GM19463 (cell line): Measurements from ENCODE around the gene HK1.
A peak's percentile ranks its signal among the peaks of the same experiment; 100 is the strongest.
"Not testable (repeated sequence)": the region's sequence is repeated elsewhere in the genome, so short reads cannot be mapped to it uniquely, and the experiment has no call there.

Experiments used
- ATAC-seq: cut with Tn5 transposase; IDR thresholded peaks from one replicate; pipeline ENCODE4 v1.9.1; 2021; ENCODE audit warnings: mild to moderate bottlenecking, moderate library complexity; ENCODE audit not compliant: unreplicated experiment

The HK1 gene

DNA sequence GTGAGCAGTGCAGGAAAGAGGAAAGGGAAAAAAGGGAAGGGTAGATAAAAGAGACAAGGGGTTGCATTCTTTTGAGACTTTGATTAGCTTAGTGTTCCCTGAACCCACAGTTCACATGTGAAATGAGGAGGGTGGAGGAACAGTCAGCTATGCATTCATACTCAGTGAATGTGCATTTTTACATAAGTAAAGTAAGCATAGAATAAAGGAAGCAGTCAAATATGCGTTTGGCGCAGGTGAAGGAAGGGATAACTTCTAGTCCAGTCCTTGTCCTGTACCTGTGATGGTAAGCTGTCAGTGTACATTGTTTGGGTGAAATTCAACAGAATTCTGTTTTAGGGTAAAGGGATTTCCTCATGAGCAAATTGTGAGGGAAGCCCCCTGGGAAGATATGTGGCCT lies 28.1 kb downstream of the HK1 start:
- ATAC-seq, result no peak

DNA sequence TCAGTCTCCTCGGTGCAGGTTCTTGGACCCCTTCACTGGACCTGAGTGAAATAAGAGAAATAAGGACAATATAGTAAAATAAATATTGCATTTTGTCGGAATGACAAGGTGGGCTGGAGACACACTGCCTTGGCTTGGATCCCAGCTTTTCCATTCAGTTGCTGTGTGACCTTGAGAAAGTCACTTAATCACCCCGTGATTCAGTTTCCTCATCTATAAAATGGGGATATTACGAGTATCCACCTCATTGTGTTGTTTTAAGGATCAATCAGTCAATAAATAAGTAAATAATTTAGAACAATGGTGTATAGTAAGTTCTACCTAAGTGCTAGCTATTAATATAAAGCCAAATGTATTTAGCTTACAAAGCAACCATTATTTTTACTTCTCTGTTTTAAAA lies 29.1 kb downstream of the HK1 start:
- ATAC-seq, result no peak

DNA sequence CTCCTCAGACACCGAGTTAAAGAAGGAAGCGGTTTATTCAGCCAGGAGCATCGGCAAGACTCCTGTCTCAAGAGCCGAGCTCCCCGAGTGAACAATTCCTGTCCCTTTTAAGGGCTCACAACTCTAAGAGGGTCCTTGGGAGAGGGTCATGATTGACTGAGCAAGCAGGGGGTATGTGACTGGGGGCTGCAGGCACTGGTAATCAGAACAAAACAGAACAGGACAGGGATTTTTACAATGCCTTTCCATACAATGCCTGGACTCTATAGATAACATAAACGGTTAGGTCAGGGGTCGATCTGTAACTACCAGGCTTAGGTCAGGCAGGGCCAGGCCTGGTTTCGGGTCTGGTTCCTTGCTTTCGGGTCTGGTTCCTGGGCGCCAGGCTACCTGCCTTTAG lies 30.0 kb downstream of the HK1 start:
- ATAC-seq, result not testable (repeated sequence)

DNA sequence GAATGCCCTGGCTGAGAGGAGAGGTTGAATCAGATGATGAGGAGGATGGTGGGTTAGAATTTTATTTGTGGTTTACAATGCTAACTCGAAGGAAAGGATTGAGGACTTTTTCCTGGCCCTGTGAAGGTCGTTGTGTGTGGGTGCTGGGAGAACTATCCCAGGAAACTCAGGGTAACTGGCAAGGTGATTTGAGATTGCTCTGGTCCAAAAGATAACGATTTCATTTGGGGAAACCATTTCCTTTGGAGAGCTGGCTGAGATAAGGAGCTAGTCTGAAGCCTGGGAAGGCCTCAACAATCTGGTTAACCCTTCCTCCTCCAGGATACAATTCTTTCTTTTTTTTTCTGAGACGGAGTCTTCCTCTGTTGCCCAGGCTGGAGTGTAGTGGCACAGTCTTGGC lies 33.0 kb downstream of the HK1 start:
- no peak for ATAC-seq

DNA sequence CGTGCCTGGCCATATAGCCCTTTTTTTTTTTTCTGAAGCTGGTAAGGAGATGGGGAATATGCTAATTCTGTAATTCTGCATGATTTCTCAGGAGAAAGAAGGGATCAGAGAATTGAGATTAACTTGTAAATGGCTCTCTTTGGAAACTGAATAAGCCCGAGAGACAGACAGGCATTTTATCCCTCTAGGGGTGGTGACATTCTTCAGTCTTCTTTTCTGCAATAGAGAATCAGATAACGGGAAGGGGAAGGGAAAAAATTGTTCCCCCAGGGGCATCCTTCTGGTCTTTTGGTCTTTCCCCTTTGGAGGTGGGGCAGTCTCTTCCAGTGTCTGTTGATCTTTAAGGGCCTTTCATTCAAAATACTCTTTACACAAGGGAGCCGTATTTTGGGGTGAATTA lies 34.2 kb downstream of the HK1 start:
- no peak for ATAC-seq

DNA sequence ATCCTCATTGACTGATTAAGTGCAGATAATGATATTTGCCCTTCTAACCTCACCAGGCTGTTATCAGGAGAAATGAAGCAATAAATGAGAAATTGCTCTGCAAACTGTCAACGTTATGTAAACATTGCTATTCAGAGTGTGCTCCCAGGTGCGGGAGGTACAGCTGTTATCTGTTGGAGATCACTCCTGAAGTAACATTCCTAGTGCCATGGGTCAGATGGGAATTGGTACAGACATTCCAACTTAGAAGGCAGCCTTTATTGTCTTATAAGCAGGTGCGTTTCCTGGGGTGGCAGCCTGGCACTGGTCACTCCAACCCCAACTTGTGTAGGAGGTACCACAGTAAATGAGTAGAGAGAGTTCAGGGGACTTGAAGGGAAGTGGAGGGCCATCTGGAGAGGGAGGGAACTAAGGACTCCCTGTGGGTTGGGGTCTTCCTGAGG lies 36.8 kb downstream of the HK1 start:
- ATAC-seq, result no peak

DNA sequence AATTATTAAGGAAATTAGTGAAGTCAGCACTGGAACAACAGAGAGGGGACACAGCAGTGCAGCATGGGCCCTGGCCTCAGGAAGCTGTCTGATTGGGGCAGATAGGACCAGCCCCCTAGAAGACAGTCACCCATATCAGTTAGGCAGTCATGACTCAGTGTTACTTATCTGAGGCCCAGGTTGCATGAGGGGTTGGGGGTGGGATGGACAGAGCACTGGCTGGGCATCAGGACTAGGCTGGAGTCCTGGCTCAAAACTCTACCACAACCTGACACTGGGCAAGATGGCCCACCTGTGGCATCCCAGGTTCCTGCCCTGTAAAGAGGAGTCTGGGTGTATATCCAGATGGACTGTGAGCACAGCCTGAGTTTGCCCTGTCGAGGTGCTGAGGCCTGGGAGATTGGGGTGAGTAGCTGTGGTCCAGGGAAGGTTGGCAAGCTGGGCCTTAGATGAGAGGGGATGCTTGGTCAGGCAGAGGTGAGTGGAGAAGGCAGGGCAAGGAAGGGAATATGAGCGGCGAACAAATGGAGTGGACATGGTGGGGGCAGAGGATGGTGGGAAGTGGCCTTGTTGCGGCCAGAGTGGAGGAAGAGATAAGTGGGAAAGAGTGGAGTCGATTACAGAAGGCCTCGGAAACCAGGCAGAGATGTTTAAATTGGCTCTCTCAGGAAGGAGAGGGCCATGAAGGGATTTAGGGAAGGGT lies 37.5 kb downstream of the HK1 start:
- ATAC-seq, result no peak

DNA sequence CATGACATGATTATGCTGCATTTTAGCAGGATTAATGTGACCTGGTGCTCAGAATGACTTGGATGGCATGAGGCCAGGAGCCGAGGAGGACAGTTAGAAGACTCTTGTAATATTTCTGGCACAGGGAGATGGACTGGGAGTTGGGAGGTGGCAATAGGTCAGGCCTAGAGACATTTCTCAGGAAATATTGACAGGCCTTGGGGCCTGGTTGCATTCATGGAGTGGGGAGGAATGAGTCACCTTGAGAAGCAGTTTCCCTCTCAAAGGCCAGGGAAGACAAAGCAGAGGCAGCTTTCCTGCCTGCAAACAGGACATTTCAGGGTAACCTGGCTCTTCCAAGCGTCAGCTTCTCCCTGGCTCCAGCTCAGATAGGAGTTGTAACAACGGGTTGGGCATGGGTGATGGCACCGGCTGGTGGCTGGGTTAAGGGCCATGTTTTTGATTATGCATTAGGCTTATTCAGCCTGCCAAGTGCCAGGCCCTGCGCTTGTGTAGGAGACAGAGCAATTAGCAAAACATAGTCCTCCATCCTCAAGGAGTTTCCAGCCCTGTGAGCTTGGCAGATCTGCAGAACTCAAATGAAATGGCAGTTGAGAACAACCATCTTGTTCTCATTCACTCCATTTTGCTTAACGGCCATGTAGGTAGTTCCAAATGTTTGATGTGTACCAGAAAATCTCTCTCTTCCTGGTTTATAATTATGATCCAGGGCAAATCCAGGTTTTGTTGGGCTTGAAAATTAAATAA lies 38.2 kb downstream of the HK1 start:
- no peak for ATAC-seq

DNA sequence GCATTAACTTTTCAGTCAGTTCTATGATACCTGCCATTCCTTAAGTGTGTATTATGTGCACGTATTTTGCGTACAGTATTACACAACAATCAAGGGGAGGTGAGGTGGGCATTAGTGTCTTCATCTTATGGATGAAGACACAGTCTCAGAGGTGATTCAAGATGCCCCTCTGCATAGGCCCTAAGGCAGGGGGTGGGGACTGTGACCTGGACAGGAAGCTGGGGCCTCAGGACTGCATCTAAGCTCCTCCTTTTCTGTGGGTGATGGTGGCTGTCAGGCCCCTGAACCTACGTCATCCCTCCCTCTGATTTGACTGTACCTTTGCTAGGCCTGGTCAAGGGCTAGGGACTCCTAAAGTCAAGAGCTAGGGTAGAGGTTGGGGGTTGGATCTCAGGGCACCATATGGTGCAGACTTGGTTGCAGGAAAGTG lies 38.9 kb downstream of the HK1 start:
- peak; percentile 37 for ATAC-seq

DNA sequence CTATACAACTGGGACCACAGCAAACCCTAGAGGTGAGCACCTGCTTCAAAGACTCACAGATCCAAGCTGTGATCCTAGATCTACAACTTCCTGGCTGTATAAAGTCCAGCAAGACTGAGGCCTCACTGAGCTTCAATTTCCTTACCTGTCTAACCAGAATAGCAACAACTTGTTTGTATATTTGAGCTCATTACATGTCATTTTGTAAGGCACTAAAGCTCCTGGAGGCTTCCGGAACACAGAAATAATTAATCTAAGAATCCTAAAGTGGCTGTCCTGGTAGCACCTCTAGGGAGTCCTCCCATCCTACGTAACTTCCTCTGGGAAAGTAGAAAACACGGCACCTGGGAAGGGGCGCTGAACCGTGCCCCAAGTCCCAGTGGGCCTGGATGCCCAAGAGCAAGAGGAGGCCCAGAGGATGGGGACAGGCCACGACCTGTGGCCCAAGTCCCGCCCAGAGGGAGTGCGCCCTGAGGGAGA lies 39.4 kb downstream of the HK1 start:
- no peak for ATAC-seq

DNA sequence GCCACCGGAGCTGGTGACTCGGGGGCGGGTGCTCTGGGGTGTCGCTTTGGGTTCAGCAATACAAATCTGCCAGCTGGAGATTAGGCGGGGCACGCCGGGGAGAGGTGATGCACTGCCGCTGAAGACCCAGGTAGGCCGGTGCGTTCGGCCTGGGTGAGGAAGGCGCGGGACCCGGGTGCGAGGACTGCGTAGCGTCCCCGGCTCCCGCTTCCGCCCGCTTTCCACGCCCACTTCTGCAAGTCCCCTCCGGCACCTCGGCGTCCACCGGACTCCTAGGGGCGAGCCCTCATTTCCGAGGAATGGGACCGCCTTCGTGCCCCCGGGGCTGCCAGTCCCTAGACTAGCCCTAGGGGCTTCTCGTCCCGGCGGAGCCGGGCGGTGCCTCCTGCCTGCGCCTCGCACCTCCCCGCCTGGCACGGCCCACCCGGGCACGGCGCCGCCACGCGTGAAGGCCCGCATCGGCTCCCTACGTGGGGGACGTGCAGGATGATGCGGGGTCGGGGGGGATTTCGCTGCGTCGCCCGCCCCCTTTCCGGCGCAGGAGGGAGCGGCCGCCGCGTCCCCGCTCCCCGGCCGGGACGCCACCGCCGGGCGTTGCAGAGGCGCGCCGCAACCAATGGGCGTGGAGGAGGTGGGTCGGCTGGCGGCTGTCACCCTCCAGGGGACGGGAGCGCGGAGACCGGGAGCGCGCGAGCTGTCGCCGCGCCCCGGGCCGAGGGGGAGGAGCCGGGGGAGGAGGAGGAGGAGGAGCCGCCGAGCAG lies 40.0 kb downstream of the HK1 start:
- peak; percentile 80 for ATAC-seq

DNA sequence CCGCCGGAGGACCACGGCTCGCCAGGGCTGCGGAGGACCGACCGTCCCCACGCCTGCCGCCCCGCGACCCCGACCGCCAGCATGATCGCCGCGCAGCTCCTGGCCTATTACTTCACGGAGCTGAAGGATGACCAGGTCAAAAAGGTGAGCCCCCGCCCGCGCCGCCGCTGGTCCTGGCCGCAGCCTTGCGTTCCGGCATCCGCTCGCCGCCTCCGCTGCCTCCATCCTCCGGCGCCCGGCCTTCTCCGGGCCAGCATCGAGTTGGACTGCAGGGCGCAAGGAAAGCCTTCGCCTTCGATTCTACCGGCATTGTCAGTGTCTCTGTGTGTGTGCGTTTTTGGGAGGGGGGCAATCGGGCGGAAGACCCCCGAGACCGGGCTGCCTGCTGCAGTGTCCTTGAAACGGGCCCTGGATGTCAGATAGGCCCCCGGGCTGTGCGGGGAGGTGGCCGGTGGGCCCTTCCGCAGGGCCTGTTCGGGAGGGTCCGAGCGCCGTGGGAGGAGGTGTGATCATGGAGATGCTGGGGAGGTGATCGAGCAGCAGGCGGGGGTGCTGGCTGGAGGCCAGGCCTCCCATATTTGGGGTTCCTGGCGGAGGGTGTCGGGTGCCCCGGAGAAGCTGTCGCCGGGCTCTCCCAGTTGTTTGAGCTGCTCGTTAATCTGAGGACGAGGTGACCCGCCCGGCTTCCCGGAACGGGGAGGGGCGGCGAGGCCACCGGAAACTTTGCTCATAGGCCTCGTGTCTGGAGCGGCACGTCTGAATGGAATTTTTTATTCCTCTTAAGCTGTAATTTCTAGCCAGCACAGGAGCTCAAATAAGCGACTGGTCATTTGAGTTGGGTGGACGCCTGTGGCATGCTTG lies 40.8 kb downstream of the HK1 start:
- peak; percentile 7 for ATAC-seq

DNA sequence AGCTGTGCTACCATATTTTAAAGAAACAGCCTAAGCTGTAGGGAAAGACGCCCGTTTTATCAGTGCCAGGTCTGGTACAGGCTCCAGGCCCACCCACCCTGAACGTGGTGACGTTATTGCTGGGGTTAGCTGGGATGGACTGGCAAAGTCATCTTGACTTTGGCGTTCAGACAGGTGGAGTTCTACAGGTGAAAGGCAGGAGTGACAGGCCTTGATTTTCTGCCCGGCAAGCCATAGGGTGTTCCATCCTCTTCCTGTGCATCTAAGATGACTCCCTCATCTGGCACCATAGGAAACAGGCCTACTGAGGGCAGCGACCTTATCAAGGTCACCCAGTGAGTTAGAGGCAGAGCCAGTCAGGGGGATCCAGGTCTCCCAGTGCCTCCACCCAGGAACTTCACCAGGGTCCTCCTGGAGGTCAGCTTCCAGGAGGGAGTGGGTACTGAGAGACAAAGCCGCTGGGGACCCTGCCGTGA lies 41.6 kb downstream of the HK1 start:
- no peak for ATAC-seq

DNA sequence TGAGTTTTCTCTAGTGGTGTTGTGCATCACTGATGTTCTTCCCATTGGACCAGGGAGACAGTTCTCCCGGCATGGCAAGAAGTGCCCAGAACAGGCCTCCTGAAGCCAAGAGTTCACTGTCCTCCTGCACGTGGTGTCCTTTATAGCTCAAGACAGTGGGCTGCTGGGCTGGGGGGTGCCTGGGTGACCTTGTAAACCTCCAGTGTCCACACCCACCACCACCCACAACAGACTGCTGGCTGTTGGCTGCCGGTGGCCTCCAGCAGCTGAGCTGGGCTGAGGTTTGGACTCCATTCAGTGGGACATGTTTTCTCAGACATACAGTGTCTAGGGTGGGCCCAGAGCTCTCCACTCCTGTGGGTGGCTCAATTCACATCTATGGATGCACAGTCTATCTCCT lies 42.2 kb downstream of the HK1 start:
- ATAC-seq, result no peak

DNA sequence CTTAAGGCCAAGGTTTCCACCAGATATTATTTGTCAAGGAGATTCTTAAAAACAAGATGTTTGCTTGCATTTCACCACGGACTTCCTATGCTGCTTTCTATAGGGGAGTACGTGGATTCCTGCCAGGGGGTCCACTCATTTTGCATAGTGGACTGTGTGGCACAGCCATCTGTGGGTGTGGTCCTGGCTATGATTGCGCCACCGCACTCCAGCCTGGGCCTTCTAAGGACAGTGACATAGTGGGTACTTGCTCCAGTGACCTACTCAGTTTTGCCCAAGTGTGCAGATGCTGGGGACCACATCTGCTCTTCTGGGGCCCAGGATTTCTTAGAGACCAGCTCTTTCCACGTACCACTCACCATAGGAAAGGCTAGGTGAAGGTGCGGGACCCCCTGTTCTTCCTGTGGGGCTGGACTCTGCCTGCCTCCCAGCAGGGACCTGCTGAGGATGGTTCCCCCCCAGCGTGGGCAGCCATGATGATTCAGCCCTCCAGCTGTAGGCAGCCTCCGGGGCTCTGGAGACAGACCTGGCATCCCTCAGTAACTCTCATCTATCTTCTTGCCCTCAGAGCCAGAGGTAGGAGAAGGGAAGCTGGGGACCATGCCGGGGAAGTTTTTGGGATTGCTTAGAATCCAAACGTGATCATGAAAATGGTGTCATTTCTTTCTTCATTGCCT lies 42.9 kb downstream of the HK1 start:
- ATAC-seq, result no peak

DNA sequence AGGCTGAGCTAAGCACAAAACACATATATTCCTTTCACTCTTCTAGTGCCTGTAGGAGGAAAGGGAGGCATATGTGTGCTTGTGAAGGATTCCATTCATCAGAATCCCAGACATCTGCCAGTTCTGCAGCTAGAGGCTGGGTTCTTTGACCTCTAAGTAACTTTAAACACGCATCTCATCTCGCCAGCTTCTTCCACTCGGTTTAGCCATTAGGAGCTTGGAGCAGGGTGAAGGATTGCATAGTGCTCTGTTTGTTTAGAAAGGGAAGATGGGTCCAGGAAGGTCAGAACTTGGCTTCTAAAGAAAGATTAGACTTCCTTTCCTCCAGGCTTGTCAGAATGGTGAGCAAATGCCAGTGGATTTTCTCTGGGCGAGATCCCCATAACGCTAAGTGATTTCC lies 43.6 kb downstream of the HK1 start:
- ATAC-seq, result no peak

DNA sequence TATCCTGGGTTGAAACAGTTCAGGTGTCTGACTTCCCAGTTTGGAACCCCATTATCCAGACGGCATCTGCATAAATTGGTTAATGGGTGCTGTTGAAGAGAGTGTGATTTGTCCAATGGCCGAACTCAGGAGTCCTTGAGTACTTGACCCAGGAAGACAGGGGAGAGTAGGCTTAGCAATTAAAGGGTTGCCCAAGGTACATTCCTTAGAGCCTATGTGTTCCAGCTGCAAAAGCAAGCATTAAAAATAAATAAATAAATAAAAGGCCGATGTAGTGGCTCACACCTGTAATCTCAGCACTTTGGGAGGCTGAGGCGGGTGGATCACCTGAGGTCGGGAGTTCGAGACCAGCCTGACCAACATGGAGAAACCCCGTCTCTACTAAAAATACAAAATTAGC lies 44.0 kb downstream of the HK1 start:
- ATAC-seq, result not testable (repeated sequence)

DNA sequence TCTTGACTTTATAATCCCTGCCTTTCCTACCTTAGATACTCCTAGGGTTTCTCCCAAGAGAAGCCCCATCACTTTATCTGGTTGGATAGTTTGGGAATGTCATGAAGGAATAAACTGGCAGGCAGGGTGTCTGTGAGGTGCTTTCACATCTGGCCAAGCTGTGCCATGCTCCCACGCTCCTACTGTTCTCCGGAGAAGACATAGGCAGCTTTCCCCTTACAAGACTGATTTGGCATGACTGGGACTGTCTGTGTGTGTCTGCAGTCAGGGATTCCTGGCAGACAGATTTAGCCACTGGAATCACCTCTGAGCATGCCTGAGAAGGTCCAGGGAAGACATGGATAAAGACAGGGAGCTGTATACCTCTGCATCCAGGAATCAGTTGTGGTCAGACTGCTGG lies 45.3 kb downstream of the HK1 start:
- no peak for ATAC-seq

DNA sequence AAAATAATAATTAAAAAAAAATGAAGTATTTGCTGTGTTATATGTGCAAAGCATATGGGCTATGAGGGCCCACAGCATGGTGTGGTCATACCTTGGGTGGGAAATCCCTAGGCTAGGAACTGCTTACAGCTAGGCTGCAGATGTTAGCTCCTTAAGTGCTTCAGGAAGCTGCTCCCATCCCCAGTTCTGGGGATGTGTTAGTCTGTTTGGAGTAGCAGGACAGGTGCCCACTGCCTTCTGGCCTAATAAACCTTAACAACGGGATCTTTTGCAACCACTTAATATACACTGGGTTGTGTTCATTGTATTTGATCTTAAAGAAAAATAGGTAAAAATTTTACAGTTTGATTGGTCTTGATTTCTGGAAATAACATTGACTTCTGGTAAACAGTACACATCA lies 46.3 kb downstream of the HK1 start:
- ATAC-seq, result no peak
